AG04450 (cell line): Measurements from ENCODE around the gene DOC2B. TPM values are rescaled to one million over a fixed set of nuclear protein-coding genes. Genes with fewer than 3 reads are reported as not detected.

Experiments used
- CTCF ChIA-PET: fragments of 300-600, 350-600 bp; formaldehyde crosslinking; extraction: SDS; loops from one replicate; lab custom pipeline; 2022; ENCODE audit warnings: antibody characterized with exemption, inconsistent platforms; lab: Charles Lee
- POLR2A ChIA-PET: fragments of 350-600 bp; formaldehyde crosslinking; extraction: SDS; loops from one replicate; lab custom pipeline; 2021; ENCODE audit warnings: antibody characterized with exemption, inconsistent platforms; lab: Yijun Ruan, JAX
- DNase-seq: peaks from one replicate; pipeline ENCODE4 v3.0.0-alpha.2; 2011; ENCODE audit warnings: low read depth, low spot score
- H3K27ac ChIP-seq: one replicate; pipeline ENCODE4 v1.5.1; 2012; ENCODE audit warnings: low read depth, low read length, control low read depth
- H3K27me3 ChIP-seq: one replicate; pipeline ENCODE4 v1.6.0; 2012; ENCODE audit warnings: low read length; ENCODE audit not compliant: control insufficient read depth, insufficient read depth
- H3K4me3 ChIP-seq: 2 replicates; pipeline ENCODE4 v1.5.1; 2011; ENCODE audit warnings: mild to moderate bottlenecking, low read depth, low read length, control low read depth
- H3K9me3 ChIP-seq: 2 replicates; pipeline ENCODE4 v1.5.1; 2012; ENCODE audit warnings: low read length; ENCODE audit not compliant: control insufficient read depth, insufficient read depth
- CTCF ChIP-seq: IDR thresholded peaks from 2 replicates; pipeline ENCODE4 v1.5.1; 2011; ENCODE audit warnings: low read depth, low read length, control low read depth, inconsistent platforms
- polyA plus RNA-seq: library from polyadenylated mRNA; depleted of rRNA; stranded (reverse); fragments of >200 nt; gene quantifications from 2 replicates; pipeline ENCODE4 v1.2.3, GENCODE V29; 2011

The DOC2B gene
- polyA plus RNA-seq, 1 experiment, result not detected

GRCh38 chr17:214881-215331 lies 33.5 kb upstream of the DOC2B start:
- no peak overlapping the region for H3K27ac ChIP-seq
- POLR2A ChIA-PET, result no interaction called here
- no peak for TF ChIP-seq CTCF
- CTCF ChIA-PET, result no interaction called here
- DNase-seq, result no peak
- no peak overlapping the region for H3K4me3 ChIP-seq
- no peaks in the 10 kb centered on the region; the same call in 1 of the 2 replicates for H3K9me3 ChIP-seq
- no peaks in the 10 kb centered on the region for H3K27me3 ChIP-seq

GRCh38 chr17:213286-214105 lies 32.0 kb upstream of the DOC2B start:
- H3K9me3 ChIP-seq, result peaks cover under 1% of the 10 kb centered on the region; the same call in 1 of the 2 replicates
- POLR2A ChIA-PET, result no interaction called here
- H3K4me3 ChIP-seq, result no peak overlapping the region
- no peak for TF ChIP-seq CTCF
- no peak overlapping the region for H3K27ac ChIP-seq
- no peak for DNase-seq
- CTCF ChIA-PET, result no interaction called here
- peaks cover 5% of the 10 kb centered on the region for H3K27me3 ChIP-seq

- peaks cover 16% of the 10 kb centered on the region; the same call in 1 of the 2 replicates for H3K9me3 ChIP-seq
- DNase-seq, result no peak
- CTCF ChIA-PET, result no interaction called here
- no peak for TF ChIP-seq CTCF
- H3K27me3 ChIP-seq, result peaks cover 7% of the 10 kb centered on the region
- no peak overlapping the region for H3K27ac ChIP-seq
- POLR2A ChIA-PET, result no interaction called here
- no peak overlapping the region for H3K4me3 ChIP-seq
These were observed 29.0 kb upstream of the DOC2B start for GRCh38 chr17:210402-210801.

GRCh38 chr17:208429-208828 lies 27.0 kb upstream of the DOC2B start:
- Histone ChIP-seq H3K9me3 (peaks cover 18% of the 10 kb centered on the region; the same call in 1 of the 2 replicates), H3K27ac (no peak overlapping the region), H3K27me3 (peaks cover 7% of the 10 kb centered on the region), H3K4me3 (no peak overlapping the region)
- TF ChIP-seq CTCF, result no peak
- CTCF ChIA-PET, result no interaction called here
- POLR2A ChIA-PET, result no interaction called here
- no peak for DNase-seq

GRCh38 chr17:207775-208174 lies 26.3 kb upstream of the DOC2B start:
- H3K27ac ChIP-seq, result no peak overlapping the region
- ChIA-PET POLR2A (no interaction called here), CTCF (no interaction called here)
- TF ChIP-seq CTCF, result no peak
- peaks cover 7% of the 10 kb centered on the region for H3K27me3 ChIP-seq
- no peak overlapping the region for H3K4me3 ChIP-seq
- H3K9me3 ChIP-seq, result peaks cover 18% of the 10 kb centered on the region; the same call in 1 of the 2 replicates
- no peak for DNase-seq
